Activated CD8-positive, alpha-beta memory T cell treated with anti-CD3 and anti-CD28 coated beads, Interleukin-2, amount 50 U/mL, for 1 hour (primary cell): ENCODE data around the gene TTC39C.
"Not testable (repeated sequence)": the region's sequence is repeated elsewhere in the genome, so short reads cannot be mapped to it uniquely, and the experiment has no call there.

Experiments
- DNase-seq: peaks from one replicate; pipeline ENCODE4 v3.0.0-alpha.2; 2020; ENCODE audit errors: extremely low read depth

Gene TTC39C

DNA sequence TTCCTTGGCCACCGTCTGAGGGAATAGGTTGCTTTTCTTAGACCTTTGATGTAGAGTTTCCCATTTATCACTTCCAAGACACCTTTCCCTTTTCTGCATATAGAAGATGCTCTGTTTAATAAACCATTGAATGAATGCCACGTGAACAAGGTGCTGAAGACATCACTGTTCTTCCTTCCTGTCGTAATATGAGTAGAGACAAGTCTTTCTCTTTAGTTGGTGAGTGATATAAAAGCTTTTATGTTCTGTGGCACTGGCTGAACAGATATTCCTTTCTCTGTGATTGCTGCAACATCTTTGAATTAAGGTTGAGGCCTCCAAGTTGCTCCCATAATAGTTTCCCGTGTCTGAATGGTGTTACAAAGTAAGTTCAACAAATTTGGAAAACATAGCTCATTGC lies 38.7 kb downstream of the TTC39C start:
- DNase-seq, result no peak

- no peak for DNase-seq
Observed at GRCh38 chr18:24054130-24054529, 39.6 kb downstream of the TTC39C start.

GRCh38 chr18:24055009-24055804 lies 40.7 kb downstream of the TTC39C start:
- no peak for DNase-seq

GRCh38 chr18:24055878-24056277 lies 41.3 kb downstream of the TTC39C start:
- DNase-seq, result no peak

DNA sequence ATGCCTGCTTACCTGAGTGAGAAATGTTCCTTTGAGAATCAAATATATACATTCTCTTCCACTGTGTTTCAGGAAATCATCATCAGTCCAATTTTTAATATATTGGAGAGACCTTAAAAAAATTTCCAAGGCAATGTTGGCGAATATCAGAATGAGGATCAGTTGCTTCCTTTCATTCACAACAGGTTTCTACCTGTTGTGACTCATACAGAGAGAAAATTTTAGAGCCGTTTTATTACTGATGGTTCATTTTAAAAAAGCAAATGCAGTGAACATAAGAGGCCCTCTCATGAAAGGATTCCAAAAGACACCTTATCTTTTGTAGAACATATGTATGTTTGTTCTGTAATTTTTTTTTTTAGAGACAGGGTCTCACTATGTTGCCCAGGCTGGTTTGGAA lies 42.0 kb downstream of the TTC39C start:
- no peak for DNase-seq

DNA sequence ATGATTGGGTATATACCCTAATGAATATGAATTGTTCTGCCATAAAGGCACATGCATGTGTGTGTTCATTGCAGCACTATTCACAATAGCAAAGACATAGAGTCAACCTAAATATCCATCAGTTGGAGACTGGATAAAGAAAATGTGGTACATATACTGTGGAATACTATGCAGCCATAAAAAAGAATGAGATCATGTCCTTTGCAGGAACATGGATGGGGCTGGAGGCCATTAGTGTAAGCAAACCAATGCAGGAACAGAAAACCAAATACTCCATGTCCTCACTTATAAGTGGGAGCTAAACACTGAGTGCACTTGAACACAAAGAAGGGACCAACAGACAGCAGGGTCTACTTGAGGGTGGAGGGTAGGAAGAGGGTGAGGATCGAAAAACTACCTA lies 43.2 kb downstream of the TTC39C start:
- DNase-seq, result no peak

- DNase-seq, result not testable (repeated sequence)
Observed at GRCh38 chr18:24059385-24059784, 44.8 kb downstream of the TTC39C start.

DNA sequence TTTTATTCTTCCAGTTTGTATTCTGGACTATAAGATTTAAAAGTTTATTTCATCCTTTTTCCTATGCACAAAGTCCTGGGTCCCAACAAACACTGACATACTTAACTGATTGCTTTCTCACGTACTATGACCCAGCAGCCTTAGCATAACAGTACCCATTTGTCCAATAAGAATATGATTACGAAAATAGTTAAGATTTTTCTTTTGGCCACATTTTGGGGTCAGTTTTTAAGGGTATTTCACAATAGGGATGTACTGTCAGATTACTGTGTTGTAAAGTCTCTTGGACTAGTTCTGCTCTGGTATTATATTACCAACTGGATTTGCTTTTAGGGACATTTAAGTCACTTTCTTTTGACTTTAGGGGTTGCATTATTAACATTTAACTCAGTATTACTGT lies 46.1 kb downstream of the TTC39C start:
- no peak for DNase-seq

- DNase-seq, result no peak
Observed at GRCh38 chr18:24063121-24063731, 48.7 kb downstream of the TTC39C start.

- no peak for DNase-seq
Observed at GRCh38 chr18:24064391-24065100, 50.0 kb downstream of the TTC39C start.

GRCh38 chr18:24065906-24066305 lies 51.4 kb downstream of the TTC39C start:
- DNase-seq, result no peak

DNA sequence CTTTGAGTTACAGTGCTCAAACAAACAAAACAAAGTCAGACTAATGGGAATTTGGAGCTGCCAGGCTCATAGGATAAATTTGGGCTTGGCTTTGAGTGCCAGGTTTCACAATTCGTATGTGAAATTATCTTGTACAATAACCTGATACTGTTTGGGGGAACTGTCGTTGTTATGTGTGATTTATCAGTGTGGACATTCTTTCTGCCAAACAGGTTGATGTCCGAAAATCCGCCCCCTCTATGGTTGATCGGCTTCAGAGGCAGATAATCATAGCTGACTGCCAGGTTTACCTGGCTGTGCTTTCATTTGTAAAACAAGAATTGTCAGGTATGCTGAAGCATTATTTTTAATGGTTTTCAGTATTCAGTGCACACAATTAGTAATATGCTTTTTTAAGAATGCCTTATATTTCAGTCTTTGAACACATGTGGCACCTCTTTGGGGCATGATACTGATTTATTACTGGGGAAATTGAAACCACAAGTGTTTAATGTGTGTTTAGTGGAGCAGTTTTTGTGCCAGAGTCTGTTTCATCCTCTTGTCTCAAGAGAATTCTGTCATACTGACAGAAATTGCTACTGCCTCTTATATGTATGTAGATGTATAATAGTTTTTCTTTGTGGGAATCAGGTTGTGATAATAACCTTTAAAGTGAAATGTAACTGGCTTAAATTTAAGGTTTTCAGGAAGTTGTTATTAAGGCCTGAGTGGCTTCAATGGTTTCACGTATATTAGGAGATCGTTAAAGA lies 54.6 kb downstream of the TTC39C start:
- no peak for DNase-seq

- no peak for DNase-seq
Observed at GRCh38 chr18:24071029-24071428, 56.5 kb downstream of the TTC39C start.

DNA sequence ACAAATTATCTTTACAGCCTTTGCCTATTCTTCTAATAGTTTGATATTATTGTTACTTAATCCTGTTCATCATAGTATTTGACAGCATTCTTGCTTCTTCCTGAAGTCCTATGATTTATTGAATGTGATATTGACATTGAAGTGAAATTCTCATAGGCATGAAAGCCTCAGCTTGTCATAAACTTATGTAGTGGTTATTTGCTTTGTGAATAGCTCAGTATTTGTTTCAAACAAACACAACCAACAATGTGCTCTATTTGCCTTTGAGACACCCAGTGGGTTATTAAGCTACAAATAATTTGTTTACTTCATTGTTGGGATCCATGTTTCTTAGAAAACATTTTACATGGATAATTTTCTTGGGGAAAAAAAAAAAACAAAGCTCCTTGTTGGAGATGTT lies 57.2 kb downstream of the TTC39C start:
- DNase-seq, result no peak

DNA sequence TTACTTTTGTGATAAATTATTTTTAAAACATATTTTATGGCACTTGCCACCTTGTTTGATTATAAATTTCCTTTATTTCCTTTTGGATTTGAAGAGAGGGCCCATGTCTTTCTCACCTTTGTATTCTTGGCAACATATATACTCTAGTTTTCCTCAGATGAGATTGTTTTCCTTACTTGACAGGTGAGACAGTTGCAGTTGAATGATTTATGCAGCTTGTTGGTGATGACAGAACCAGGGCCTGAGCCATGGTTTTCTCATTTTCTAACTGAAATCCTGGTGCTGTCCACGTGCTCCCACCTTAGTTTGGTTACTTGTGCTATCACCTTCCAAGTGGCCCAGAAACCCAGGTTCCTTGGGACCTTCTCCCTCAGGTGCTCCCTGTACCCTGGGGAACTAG lies 58.2 kb downstream of the TTC39C start:
- DNase-seq, result no peak

DNA sequence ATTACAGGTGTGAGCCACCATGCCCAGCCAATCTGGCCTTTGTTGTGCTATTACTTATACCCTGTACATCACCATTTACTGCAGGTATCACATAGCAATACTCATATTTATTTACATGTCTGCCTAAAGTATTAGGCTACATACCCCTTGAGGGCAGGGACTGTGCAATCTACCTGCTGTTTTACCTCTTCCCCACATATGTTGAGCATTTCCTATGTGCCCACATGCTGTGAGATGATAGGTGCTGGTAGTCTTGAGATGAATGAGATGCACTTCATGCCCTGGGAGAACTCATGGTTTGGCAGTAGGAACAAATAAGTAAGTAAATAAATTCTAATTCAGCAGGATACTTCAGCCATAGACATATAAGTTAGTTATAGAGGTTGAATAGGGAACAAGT lies 59.2 kb downstream of the TTC39C start:
- no peak for DNase-seq

DNA sequence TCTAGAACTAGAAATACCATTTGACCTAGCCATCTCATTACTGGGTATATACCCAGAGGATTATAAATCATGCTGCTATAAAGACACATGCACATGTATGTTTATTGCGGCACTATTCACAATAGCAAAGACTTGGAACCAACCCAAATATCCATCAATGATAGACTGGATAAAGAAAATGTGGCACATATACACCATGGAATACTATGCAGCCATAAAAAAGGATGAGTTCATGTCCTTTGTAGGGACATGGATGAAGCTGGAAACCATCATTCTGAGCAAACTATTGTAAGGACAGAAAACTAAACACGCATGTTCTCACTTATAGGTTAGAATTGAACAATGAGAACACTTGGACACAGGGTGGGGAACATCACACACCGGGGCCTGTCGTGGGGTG lies 60.2 kb downstream of the TTC39C start:
- DNase-seq, result not testable (repeated sequence)

DNA sequence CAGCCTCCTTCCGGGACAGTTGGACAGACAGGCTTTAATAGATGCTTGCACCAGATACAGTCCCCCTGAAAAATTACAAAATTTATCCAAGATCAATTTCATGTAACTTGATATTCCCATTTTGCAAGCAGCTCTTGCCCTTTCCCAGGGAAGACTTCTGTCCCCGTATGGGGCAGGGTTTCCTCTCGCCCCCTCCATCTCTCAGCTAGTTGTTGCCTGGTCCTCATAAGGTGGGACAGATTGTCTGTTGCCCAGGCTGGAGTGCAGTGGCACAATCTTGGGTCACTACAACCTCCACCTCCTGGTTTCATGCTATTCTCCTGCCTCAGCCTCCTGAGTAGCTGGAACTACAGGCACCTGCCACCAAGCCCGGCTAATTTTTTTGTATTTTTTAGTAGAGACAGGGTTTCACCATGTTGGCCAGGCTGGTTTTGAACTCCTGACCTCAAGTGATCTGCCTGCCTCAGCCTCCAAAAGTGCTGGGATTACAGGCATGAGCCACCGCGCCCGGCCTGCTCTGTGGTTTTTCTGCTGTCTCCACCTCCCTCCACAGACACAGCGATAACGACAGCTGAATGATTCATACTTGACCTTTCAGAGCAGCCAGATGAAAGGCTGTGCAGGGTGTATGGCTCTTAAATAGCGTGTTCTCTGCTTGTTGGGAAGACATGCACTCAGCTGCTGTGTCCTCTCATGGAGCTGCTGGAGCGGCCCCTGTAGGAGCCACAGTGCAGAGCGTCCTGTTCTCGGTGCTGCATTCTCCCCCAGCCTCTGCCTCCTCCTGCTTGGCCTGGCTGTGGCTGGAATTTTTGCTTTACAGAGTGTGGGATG lies 61.4 kb downstream of the TTC39C start:
- no peak for DNase-seq

GRCh38 chr18:24076950-24077349 lies 62.4 kb downstream of the TTC39C start:
- no peak for DNase-seq

- no peak for DNase-seq
Observed at GRCh38 chr18:24078391-24078790, 63.8 kb downstream of the TTC39C start.

DNA sequence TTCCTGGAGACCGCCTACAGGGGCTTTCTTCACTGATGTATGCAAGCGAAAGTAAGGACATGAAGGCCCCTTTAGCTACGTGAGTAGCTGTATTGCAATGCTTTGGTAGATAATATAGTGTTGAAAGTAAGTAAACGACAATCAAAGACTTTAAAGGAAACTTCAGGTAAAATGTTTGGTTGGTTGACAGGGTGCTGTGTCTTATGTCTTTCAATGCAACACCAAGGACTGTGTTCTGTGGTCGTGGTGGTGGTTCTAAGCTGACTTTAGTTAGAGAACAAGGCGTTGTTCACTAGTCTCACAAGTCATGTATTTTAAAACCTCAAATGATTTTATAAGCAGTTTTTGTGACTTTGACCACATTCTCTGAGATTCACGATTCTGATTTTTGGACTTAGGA lies 66.3 kb downstream of the TTC39C start:
- no peak for DNase-seq
